Brain pericyte (primary cell): ENCODE measurements around the gene DIS3L2.
"Not testable (repeated sequence)": the region's sequence is repeated elsewhere in the genome, so short reads cannot be mapped to it uniquely, and the experiment has no call there.

Experiments used
- DNase-seq: peaks from one replicate; pipeline ENCODE4 v3.0.0-alpha.2; 2012; ENCODE audit warnings: low read depth, low spot score

DIS3L2 gene

GRCh38 chr2:232115728-232116361 is 154.3 kb downstream of the DIS3L2 start:
- DNase-seq, result not testable (repeated sequence)

GRCh38 chr2:232116852-232117251 is 155.3 kb downstream of the DIS3L2 start:
- no peak for DNase-seq

GRCh38 chr2:232117413-232117812 is 155.9 kb downstream of the DIS3L2 start:
- no peak for DNase-seq

- DNase-seq, result no peak
Observed at GRCh38 chr2:232120911-232121310, 159.4 kb downstream of the DIS3L2 start.

GRCh38 chr2:232124309-232124708 is 162.8 kb downstream of the DIS3L2 start:
- DNase-seq, result no peak

GRCh38 chr2:232126301-232127099 is 165.0 kb downstream of the DIS3L2 start:
- DNase-seq, result no peak

- DNase-seq, result no peak
Observed at GRCh38 chr2:232129483-232129882, 168.0 kb downstream of the DIS3L2 start.

GRCh38 chr2:232132181-232132580 is 170.7 kb downstream of the DIS3L2 start:
- no peak for DNase-seq

DNA sequence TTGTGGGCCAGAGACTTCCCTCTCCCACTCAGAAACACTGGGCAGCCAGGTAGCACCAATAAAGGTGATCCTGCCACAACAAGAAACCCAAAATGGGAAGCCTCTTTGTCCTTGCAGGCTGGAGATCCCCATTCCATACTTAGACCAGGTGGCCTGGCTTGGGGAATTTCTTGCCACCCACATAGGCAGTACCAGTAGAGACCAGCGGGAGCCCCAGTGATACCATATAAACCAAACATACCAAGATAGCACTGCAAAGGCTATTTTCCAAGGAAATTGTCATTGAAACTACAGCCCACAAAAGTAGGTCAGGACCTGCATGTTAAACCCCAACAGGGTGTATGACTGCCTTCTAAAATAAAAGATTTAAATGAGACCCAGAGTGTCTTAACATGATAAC is 171.6 kb downstream of the DIS3L2 start:
- no peak for DNase-seq

DNA sequence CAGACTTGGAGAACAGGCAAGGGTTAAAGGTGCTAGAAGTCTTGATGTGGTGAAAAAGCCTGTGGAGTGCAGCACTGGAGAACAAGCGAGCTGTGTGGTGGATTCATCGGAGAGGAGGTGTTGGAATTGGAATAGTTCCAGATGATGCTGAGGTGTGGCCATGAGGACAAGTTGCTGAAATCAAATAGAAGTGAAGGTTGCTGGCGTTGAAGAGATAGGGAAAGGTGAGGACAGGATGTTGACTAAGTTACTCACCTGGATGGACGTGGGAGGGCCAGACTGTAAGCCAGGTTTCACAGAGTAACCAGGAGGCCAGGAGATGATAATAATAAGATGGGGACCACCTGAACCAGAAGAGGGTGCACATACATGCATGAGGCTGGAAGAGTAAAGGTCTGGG is 173.4 kb downstream of the DIS3L2 start:
- DNase-seq, result no peak

GRCh38 chr2:232137356-232138147 is 176.0 kb downstream of the DIS3L2 start:
- DNase-seq, result no peak

- DNase-seq, result no peak
Observed at GRCh38 chr2:232138441-232138840, 176.9 kb downstream of the DIS3L2 start.

DNA sequence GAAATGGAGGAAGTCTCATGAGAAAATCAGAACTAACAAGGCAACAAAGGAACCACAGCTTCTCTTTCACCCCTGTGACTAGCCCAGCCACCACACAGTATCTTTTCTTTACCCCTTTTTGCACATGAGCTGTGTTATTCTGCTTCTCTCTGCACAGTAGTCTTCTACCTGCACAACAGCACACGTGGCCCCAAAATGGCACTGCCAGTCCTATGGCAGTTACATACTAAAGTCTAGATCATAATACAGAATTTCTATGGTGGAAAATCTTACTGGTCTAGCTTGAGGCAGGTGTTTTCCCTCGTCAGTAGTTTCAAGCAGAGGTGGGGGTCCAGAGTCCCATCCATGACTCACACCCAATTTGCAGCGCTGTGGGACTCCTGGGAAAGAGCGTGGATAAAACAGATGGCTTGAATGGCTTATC is 177.7 kb downstream of the DIS3L2 start:
- DNase-seq, result no peak

GRCh38 chr2:232139786-232140562 is 178.5 kb downstream of the DIS3L2 start:
- no peak for DNase-seq

DNA sequence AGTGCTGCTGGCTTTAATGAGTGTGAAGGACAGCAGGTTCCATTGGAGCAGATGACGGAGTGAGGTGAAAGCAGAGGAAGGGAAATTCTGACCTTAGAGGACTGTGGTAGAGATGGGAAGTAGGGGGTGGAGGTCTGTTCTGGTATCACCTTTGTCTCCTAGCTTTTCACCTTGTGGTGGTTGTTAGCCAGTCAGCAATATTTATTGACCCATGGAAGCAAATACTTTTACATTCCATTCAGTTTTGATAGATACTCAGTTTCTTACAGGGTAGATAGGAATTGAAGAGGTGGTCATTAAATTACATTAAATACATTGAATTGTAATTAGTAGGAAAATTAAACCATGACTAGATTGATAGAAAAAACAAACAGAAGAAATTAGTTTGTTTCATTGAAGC is 180.1 kb downstream of the DIS3L2 start:
- no peak for DNase-seq

- DNase-seq, result no peak
Observed at GRCh38 chr2:232142049-232142448, 180.5 kb downstream of the DIS3L2 start.

DNA sequence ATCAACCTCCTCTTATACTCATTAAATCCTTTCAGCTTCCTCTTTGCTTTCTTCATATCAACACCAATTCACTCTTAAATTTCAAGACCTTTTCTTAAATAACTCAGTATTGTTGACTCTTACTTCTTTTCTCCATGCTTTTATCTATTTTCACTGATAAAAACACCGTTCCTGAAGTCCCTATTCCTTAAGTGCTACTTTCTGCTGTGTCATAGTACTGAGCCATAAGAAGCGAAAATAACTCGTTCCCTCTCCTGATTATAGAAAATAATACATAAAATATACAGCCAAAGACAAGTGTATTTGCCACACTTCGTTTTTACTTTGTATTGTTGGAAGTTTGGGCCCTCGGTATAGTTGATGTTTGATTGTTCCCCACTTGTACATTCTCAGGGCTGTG is 181.0 kb downstream of the DIS3L2 start:
- DNase-seq, result no peak

- no peak for DNase-seq
Observed at GRCh38 chr2:232146294-232146693, 184.8 kb downstream of the DIS3L2 start.

DNA sequence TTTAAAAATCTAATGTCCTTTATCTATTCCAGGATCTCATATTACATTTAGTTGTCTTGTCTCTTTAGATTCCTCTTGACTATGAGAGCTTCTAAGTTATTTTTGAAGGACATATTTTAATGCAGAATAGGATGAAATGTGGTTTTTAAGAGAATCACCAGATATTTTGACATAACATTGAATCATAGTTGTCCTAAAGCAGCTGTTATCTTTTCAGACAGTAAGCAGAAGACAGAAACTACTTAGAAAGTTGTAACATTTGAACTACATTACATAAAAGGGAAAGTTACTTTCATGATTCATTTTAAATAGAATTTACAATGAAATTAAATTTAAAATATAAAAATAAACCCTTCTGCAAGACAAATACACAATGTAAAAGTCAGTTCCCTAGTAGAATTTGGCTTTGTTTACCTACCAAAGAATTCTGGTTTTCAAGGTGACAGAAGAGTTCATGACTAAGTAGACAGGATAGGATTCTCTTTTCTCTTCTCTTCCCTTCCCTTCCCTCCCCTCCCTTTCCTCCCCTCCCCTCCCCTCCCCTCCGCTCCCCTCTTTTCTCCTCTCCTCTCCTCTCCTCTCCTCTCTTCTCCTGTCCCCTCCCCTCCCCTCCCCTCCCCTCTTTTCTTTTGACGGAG is 186.0 kb downstream of the DIS3L2 start:
- DNase-seq, result no peak

GRCh38 chr2:232162187-232162586 is 200.7 kb downstream of the DIS3L2 start:
- DNase-seq, result no peak

GRCh38 chr2:232170396-232170795 is 208.9 kb downstream of the DIS3L2 start:
- no peak for DNase-seq
